NCI-H1105 (cell line): ENCODE data around the gene LIFR.
A peak's percentile ranks its signal among the peaks of the same experiment; 100 is the strongest.
"Not testable (repeated sequence)": the region's sequence is repeated elsewhere in the genome, so short reads cannot be mapped to it uniquely, and the experiment has no call there.

Experiments
- DNase-seq: peaks from one replicate; lab custom pipeline; 2025; lab: John Stamatoyannopoulos, UW

Gene LIFR

DNA sequence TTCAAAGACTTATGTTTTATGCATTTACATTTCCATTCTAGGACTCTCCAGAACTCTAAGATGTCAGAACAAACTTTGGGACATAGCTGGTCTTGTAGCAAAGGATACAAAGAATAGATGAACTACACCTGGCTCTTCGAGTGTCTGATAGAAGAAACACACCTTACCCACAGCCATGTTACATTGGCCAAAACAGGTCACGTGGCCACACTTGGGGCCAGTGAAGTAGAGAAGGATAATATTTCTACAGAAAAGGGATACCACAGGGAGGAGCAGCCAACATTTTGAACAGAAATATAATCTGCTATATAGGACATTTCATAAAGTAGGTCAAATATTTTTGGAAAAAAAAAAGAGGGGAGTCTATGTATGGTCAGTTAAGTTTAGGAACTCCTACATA, 22.7 kb upstream of the LIFR start:
- no peak for DNase-seq

DNA sequence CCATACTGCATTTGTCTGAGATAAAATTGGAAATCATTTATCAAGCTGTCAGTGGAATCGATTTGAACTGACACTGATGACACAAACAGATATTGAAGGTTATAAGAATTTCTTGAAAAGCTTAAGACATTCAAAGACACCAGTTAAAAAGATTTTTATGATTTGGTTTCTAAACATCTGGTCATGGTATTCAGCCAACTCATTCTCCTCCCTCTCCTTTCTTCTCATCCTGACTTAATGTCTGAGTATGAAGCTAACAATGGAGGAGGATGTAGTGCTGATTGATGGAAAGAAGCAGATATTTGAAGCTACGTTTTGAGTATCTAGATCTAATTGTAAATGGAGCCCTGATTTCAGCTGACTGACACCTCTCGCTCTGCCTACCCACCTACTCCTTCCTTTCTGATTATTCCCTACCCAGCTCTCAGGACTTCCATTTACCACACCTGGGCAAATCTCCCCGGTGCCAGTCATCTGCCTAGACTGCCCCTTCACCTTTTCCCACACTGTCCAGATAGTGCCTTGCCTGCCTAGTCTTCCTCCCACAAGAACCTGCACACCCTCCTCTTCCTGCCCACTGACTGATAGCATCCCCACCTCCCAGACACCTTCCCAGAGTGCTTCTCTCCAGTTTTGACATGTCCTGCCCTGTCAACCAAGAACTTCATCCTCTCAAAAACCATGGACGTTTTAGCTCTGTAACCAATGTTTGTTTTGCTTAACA, 20.7 kb upstream of the LIFR start:
- no peak for DNase-seq

DNA sequence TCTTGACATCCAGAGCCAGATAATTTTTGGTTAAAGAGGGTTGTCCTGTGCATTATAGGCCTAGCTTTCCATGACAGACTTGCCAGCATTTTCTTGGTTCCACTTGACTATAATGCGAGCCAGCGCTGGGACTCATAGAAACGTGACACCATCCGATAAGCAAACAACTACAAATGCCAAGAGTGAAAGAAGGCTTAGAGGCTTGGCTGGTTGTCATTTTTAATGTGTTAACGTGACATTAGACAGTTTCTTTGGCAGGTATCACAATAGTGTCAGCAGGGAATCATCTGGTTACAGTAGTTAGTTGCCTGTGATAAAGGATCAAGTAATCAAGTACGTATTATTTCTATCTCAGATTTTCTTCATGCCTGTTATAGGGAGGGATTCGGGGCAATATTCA, 20.0 kb upstream of the LIFR start:
- peak; percentile 58 for DNase-seq

DNA sequence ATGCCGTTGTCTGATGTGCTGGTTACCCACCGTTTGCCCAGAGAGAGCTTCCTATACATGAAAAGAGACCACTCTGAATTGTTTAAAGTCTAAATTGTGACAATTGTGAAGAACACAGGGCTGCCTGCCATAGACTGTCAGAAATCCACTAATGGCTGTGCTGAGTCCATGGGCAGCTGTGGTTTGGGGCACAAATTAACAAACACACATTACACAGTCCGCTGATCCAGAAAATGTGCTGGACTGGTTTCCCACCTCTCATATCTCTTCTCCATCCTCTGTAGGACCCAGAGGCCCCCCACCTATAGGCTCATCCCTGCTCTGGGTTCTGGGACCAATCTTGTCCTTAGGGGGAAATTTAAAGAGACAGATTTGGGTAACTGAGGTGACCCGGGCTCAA, 19.0 kb upstream of the LIFR start:
- no peak for DNase-seq

DNA sequence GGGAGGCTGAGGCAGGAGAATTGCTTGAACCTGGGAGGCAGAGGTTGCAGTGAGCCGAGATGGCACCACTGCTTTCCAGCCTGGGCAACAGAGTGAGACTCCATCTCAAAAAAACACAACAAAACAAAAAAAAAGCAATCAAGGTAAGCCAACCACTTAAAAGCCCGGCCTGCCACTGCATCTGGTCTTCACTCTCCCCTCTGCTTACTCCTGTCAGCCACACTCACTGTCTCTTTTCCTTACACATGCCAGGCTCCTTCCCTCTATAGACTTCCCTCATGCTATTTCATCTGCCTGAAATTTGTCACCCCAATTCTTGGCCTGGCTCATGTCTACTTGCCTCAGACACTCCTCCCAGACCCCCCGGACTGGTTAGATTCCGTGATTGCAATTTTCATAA, 17.6 kb upstream of the LIFR start:
- no peak for DNase-seq

DNA sequence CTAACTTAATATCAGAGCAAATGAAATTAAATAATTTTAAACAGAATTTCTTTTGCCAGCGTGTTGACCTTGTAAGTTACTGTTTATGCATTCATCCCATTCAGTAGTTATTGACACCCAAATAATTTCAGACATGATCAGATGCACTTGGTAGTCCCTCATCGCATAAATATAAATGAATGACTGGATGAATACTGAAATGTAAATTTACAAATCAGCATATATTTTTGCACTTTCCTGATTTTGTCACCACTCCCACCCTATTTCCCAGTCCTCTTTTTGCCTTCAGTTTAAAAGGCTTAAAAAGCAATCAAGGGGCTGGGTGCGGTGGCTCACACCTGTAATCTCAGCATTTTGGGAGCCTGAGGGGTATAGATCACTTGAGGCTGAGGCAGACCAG, 17.1 kb upstream of the LIFR start:
- DNase-seq = no peak

DNA sequence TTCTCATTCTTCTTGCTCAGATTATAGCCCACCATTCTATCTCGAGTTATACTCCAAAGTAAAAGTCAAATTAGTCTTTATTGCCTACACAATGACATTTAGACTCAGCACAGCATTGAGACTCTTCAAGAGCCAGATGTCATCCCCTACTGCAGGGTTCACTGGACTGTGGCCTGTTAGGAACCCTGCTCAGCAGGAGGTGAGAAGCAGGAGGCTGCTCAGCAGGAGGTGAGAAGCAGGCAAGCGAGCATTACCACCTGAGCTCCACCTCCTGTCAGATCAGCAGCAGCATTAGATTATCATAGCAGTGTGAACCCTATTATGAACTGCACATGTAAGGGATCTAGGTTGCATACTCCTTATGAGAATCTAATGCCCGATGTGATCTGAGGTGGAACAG, 12.7 kb upstream of the LIFR start:
- DNase-seq = no peak

DNA sequence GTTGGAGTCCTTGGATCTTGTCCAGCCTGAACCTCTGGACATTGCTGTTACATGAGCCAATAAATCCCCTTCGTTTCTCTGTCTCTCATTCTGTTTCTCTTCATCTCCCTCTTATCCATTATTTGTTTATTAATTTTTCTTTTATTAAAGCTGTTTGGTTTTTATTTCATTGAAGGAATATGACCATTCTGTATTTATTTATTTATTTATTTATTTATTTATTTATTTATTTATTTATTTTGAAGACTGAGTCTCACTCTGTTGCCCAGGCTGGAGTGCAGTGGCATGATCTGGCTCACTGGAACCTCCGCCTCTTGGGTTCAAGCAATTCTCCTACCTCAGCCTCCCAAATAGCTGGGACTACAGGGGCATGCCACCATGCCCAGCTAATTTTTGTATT, 10.9 kb upstream of the LIFR start:
- not testable (repeated sequence) for DNase-seq

DNA sequence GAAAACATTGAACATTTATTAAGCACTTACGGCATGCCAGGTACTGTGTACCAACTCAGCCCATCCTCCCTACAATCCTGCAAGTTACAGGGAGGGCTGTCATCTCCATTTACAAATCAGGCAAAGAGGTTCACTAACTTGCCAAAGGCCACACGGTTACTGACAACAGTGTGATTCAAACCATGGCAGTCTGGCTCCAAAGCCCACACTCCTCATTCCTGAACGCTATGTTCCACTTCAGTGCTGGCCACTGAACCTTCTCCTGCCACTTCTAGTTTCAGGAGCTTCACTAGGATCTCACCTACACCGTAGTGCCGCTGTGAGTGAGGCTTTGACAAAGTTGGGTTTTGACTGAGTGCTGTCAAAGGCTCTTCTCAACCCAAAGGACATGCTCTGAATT, 7.2 kb upstream of the LIFR start:
- DNase-seq = no peak

DNA sequence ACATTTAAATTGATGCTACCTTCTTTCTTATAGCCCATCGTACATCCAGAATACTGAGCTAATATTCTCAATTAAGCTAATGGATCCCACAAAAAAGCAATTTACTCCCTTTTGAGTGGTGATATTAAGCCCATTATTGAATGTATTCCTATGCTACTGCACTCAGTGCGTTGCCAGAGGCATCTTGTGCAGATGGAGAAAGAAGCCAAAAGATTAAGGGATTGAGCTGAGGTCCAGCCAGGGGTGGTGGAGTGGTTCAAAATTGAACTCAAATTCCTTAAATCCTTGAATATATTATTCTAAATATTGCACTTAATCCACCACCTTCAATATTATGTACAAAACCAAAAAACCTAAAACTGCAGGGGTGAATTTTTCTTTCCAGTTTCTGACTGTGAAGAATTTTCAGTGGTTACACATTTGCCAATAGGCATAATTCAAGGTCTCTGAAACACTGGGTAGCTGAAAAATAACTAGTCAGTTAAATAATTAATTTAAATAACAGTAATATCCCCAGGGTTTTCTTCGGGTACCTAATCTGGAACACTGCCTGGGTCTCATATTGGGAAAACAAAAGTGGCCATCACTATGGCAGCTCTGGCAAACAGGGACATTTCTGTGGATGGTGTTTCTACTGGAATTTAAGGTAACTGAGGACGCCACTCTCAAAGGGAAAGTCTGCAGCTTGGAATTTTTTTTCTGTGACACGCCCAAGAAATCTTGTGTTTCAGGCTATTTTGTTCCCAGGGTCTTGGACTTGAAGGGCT, 6.2 kb upstream of the LIFR start:
- no peak for DNase-seq

DNA sequence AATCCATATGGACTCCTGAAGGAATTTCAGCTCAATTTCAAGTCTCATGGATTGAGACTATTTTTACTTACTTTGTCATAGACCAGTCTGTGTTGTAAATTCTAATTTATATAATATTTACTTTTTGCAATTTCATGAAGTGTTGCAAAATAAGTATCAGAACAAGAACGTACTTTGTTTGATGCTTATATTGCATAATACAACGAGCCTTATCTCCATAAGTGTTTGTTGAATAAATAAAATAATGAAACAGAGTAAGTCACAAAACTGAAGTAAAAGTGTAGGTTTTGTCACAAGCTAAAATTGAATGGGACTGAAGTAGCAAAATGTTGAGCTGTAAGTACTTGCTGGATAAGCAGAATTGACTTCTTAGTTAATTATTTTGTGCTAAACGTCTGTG, 3.0 kb upstream of the LIFR start:
- DNase-seq = no peak

DNA sequence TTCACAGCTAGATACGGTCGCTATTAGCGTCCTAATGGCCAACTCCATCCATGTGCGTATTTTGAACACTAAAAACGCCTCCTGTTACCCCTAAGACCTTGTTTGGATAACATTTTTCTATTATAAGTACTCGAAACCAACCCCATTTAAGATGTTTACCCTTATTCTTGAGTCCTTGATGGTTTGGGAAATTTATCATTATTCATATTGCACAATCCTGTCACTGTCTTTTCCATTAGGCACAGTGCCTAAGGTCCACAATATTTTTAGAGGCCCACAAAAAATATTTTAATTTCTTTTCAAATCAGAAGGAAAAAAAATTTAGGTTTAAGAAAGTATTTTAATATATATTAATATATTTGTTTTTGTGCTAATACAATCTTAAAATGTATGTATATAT, 1.3 kb upstream of the LIFR start:
- no peak for DNase-seq

DNA sequence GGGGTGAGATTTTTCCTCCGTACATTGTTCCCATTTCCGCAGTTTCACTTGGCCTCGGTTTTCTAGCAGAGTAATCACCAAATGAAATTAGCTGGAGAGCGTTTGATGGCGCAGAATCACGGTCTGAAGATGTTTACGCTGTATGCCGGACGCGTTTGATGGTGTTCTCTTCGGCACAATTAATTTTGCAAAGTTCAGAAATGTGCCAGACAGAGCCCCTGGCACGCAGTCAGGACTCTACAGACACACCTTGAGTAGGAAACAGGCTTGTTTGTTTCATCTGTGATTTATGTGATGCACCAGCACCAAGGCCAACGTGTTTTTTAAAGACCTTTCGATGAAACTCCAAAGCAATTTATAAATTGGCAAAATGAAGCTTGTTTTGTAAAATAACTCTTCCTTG, 863 bp upstream of the LIFR start:
- DNase-seq = peak; percentile 44

DNA sequence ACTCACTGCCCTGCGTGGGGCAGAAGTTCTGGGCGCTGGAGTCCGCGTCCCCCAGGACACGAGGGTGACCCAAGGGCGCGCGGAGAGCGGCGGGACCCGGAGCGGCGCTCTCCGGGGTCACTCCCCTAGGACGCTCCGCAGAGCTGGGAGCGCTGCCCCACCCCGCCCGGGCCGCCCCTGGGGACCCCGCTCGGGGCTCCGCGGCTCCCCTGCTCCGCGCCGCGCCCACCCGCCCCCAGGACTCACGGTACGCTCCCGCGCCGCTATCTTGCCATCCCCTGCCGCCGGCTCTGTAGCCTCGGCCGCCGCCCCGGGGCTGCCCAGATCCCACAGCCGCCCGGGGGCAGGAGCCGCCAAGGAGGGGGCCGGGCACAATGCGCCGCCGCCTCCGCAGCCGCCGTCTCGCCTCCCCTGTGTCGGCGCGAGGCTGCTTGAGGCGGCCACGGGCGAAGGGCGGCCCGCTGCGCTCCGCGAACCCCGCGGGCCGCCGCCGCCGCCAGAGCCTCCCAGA, 303 bp downstream of the LIFR start:
- no peak for DNase-seq

DNA sequence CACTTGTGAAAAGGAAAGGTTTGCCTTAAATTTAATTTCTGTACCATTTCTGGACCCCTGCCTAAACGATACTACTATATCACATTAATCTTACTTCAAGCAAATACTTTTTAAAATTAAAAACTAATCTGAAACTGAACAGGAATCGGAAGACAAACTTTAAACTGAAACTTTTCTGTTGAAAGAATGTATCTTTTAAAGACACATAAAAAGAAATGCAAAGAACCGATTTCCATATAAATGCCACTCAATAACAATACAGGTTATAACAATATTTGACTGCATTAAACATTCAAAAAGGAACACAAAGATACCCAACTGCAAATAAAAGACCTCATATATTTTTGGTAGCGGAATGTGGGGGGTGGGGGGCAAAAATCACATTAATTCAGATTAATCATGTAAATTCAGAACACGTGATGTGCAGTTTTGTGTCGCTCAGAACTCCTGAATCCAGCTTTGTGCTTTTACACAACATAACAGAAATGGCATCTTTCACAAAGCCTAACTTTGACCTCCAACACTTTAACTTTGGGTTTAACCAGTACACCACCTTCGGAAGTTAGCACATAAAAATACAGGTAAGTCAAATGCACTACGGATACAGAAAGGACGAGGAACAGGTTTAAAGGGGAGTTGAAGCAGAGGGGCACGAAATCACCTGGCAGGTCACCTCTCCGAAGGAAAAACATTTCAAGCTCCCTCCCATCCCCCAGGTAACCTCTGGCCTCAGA, 925 bp downstream of the LIFR start:
- no peak for DNase-seq

DNA sequence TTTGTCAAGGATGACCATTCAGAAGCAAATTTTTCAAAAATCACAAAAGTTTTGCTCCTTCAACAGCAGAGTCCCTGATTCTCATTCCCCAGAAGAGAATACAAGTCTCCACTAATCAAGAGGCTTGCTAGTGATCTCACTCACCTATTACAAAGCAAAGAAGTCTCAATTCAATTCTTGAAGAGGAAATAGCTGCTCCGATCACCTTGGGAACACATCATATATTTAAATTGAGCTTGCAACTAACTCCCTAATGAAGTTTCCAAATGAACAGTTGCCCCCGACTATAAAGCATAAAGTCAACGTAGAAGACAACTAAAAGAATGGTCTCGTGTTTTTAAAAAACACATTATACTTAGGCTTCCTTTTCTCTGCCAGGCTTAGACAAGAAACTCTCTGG, 1.6 kb downstream of the LIFR start:
- DNase-seq = no peak

DNA sequence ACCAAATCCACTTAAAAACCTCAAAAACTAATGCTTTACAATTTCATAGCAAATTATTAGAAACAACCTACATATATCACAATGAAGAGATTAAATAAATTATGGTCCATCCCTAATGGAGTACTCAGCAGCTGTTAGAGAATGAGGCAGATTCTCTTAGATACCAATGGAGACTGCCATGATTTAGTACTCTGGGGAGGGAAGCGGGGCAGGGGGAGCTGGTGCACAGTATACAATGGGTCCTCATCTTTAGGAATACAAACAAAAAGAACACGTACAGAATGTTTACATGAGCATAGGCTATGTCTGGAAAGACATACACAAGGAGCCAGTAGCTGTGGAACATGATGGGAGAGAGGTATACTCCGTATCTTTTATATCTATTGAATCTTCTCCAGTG, 2.0 kb downstream of the LIFR start:
- DNase-seq = no peak

DNA sequence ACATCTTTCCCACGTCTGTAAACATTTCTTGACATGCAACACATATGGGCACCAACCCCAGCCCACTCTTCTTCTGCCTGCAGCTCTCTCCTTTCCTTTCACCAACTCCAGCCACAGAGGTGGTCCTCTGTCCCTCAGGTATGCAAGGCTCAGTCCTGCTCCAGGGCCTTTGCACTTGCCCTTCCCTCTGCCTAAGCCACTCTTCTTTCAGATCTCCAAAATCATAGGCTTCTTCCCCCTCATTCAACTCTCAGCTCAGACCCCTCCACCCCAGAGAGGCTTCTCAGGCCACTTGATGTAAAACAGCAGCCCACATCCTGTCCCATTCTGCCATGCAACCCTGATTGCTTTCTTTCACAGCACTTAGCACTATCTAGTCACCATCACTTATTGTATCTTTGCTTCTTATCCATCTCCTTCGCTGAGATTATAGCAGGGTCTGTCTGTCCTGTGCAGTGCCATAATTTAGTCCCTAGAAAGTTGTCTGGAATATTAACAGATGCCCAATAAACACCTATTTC, 3.4 kb downstream of the LIFR start:
- DNase-seq = no peak

DNA sequence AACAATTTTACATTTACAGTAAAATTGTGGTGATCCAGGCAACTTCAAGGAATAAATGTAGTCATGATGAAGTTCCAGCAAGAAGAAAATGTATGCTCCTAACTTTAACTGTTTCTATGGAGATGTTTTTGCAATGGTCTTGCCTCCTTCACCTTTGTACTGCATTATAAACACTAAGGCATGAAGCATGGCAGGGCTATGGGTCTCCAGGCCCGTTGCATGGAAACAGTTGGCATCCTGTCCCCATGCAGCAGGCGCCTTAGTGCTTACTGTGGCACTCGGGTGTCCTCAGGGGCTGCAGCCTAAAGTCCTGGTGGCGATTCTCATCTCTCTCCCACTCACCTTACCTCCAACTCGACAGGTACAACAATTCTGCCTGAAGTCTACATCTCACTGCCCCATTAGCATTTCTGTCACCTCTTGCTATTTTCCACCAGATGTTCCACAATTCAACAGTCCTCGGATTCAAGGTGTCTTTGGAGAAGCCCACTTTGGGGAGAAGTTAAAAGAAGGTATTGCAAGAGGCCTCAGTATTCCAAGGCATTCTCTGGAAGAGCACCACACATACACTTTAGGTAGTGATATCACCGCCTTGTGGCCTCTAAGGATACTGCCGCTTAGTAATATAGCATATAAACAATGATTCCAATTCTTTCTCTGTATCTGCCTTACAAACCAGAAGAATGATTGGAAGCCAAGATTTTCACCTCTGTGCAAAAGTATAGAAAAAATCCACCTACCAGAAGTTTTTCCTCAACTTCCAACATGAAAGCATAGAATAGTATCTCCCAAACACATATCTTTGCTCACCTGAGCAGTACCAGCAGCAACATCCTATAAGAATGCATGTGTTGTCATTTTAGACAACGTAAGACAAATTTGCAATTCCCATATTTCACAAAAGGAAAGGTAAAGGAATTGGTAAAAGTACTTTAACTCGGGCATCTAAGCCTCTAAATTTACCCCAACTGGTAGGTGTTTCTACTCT, 5.1 kb downstream of the LIFR start:
- DNase-seq = peak; percentile 49

DNA sequence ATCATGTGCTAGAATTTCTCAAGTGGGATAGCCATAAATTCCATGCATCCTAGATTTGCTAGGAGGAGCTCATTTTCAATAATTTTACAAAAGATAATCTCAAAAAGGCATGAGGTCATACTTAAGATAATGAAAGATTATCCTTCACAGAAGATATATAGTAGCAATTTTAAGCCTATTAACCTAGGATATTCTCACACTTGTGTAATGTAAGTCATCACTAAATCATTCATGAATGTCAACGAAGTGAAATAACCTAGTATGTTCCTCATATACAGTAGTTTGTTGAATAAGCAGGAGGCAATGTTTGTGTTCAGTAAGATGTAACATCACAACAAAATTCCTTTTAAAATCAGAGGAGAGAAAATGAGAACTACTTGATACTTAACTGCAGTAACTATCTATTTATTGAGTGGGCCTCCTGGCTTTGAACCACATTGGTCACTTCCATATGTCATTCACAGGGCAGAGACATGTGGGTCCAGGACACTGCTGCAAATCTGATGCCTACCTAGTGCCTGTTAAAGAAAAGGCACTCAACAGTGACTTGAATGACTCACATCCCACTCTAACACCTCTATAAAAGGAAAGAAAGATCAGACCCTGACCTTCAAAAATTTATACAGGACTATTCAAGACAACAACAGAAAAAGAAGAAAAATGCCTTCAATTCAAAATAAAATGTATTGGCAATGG, 8.2 kb downstream of the LIFR start:
- no peak for DNase-seq

DNA sequence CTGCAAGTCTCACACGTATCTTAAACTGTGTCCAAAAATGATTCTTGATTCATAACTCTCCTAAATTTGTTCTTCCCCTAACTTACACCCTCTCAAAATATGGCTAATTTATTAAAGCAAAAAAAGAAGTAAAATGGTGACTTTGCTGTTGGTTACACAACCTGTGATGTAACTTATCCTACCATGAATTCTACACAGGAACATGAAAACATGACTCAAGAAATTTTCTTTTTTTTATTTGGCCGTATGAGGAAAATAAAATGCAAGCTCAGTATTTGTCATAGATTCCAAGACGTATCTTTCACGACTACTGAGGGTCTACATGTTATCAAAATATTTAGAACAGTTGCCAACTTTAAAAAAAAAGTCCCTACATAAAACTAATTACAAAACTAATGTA, 9.2 kb downstream of the LIFR start:
- DNase-seq = no peak
